ENCODE results near the gene NET1. TPM values are rescaled to one million over a fixed set of nuclear protein-coding genes. Genes with fewer than 3 reads are reported as not detected.
A peak's percentile ranks its signal among the peaks of the same experiment; 100 is the strongest.

NET1 gene
- total RNA-seq, 1 donor from 2014 or later = 90.5 TPM

- Histone ChIP-seq H3K27ac (no peak overlapping the region), H4K20me1 (ENCODE audit: low read depth) (no peaks in the 10 kb centered on the region), H3K4me3 (no peak overlapping the region), H3K9ac (no peak overlapping the region), H2AFZ (replicated peaks) (no peak overlapping the region), H3K4me1 (peaks cover 19% of the 10 kb centered on the region), H3K4me2 (no peak overlapping the region), H3F3A (ENCODE audit: low read depth) (peaks cover 4% of the 10 kb centered on the region), H3K79me2 (ENCODE audit: low read depth) (no peaks in the 10 kb centered on the region), H3K27me3 (no peaks in the 10 kb centered on the region), H3K36me3 (no peaks in the 10 kb centered on the region), H3K9me3 (ENCODE audit: low read depth) (no peaks in the 10 kb centered on the region)
- DNase-seq (ENCODE audit: low spot score) = no peak
- H3K27me3 Mint-ChIP-seq (ENCODE audit: insufficient read depth, low read depth) = peaks cover 5% of the 10 kb centered on the region
- H3K27ac Mint-ChIP-seq = peak overlapping the region; percentile 78
- no peak for TF ChIP-seq EZH2phosphoT487 (IDR thresholded peaks at IDR 0.05)
- H3K4me1 Mint-ChIP-seq = peaks cover 9% of the 10 kb centered on the region
- no peak overlapping the region for H3K4me3 Mint-ChIP-seq
- H3K36me3 Mint-ChIP-seq = no peaks in the 10 kb centered on the region
- H3K9me3 Mint-ChIP-seq = no peaks in the 10 kb centered on the region
Measured at GRCh38 chr10:5478694-5479305, 66.4 kb downstream of the NET1 start.

GRCh38 chr10:5479481-5480161 is 67.3 kb downstream of the NET1 start:
- Histone ChIP-seq H3K79me2 (ENCODE audit: low read depth) (no peaks in the 10 kb centered on the region), H3K36me3 (no peaks in the 10 kb centered on the region), H2AFZ (replicated peaks) (no peak overlapping the region), H3K27ac (no peak overlapping the region), H3K27me3 (no peaks in the 10 kb centered on the region), H3K9me3 (ENCODE audit: low read depth) (no peaks in the 10 kb centered on the region), H3K4me2 (no peak overlapping the region), H3F3A (ENCODE audit: low read depth) (peaks cover 4% of the 10 kb centered on the region), H3K4me3 (no peak overlapping the region), H3K9ac (no peak overlapping the region), H3K4me1 (peaks cover 19% of the 10 kb centered on the region), H4K20me1 (ENCODE audit: low read depth) (no peaks in the 10 kb centered on the region)
- DNase-seq (ENCODE audit: low spot score) = no peak
- peaks cover 9% of the 10 kb centered on the region for H3K4me1 Mint-ChIP-seq
- H3K9me3 Mint-ChIP-seq = no peaks in the 10 kb centered on the region
- H3K27ac Mint-ChIP-seq = peak overlapping the region; percentile 5
- no peaks in the 10 kb centered on the region for H3K36me3 Mint-ChIP-seq
- TF ChIP-seq CTCF (IDR thresholded peaks at IDR 0.05) (no peak), EZH2 (IDR thresholded peaks at IDR 0.05) (no peak), EZH2phosphoT487 (IDR thresholded peaks at IDR 0.05) (no peak)
- H3K4me3 Mint-ChIP-seq = no peak overlapping the region
- peaks cover 5% of the 10 kb centered on the region for H3K27me3 Mint-ChIP-seq (ENCODE audit: insufficient read depth, low read depth)

- Mint-ChIP-seq H3K36me3 (no peaks in the 10 kb centered on the region), H3K9me3 (no peaks in the 10 kb centered on the region), H3K4me1 (peaks cover 9% of the 10 kb centered on the region), H3K4me3 (no peak overlapping the region), H3K27me3 (ENCODE audit: insufficient read depth, low read depth) (peaks cover 5% of the 10 kb centered on the region), H3K27ac (no peak overlapping the region)
- H3K9ac ChIP-seq = no peak overlapping the region
- H3K27me3 ChIP-seq = no peaks in the 10 kb centered on the region
- no peaks in the 10 kb centered on the region for H3K79me2 ChIP-seq (ENCODE audit: low read depth)
- no peaks in the 10 kb centered on the region for H3K36me3 ChIP-seq
- H3K4me1 ChIP-seq = peaks cover 19% of the 10 kb centered on the region
- no peaks in the 10 kb centered on the region for H4K20me1 ChIP-seq (ENCODE audit: low read depth)
- no peaks in the 10 kb centered on the region for H3K9me3 ChIP-seq (ENCODE audit: low read depth)
- H3F3A ChIP-seq (ENCODE audit: low read depth) = peaks cover 4% of the 10 kb centered on the region
- no peak overlapping the region for H2AFZ ChIP-seq (replicated peaks)
- H3K4me2 ChIP-seq = no peak overlapping the region
- DNase-seq (ENCODE audit: low spot score) = no peak
- H3K4me3 ChIP-seq = no peak overlapping the region
- TF ChIP-seq EZH2 (IDR thresholded peaks at IDR 0.05) (no peak), CTCF (IDR thresholded peaks at IDR 0.05) (no peak), EZH2phosphoT487 (IDR thresholded peaks at IDR 0.05) (no peak)
- H3K27ac ChIP-seq = no peak overlapping the region
Measured at GRCh38 chr10:5480162-5480941, 68.0 kb downstream of the NET1 start.

Measured in neural progenitor cell (in vitro differentiated cells).